Right cardiac atrium (tissue), 5 donors: ENCODE measurements around the gene INSC. TPM values are rescaled to one million over a fixed set of nuclear protein-coding genes. Genes with fewer than 3 reads are reported as not detected.
"Not testable (repeated sequence)": the region's sequence is repeated elsewhere in the genome, so short reads cannot be mapped to it uniquely, and the experiment has no call there.

Experiments
- ATAC-seq, 2 donors: fragments of 200-7000 bp; cut with Tn5 transposase; one replicate each; pipeline versions ENCODE4 v1.8.0 to v1.9.1; 2020; ENCODE audit warnings: moderate library complexity in 2 of 2, mild to moderate bottlenecking in 1 of 2
- DNase-seq, 3 donors: peaks; one replicate each; pipeline ENCODE4 v3.0.0-alpha.2; 2020
- H3K27ac ChIP-seq: one replicate; pipeline ENCODE4 v1.5.1; 2013; ENCODE audit warnings: mild to moderate bottlenecking, low read length, control low read depth, moderate library complexity
- H3K27me3 ChIP-seq: one replicate; pipeline ENCODE4 v1.6.1; 2013; ENCODE audit not compliant: control insufficient read depth, insufficient read depth
- H3K4me1 ChIP-seq: one replicate; pipeline ENCODE4 v1.6.1; 2013; ENCODE audit warnings: low read length; ENCODE audit not compliant: control insufficient read depth, insufficient read depth
- H3K4me3 ChIP-seq: one replicate; pipeline ENCODE4 v1.5.1; 2013; ENCODE audit warnings: low read length, control low read depth
- H3K9me3 ChIP-seq: one replicate; pipeline ENCODE4 v1.6.1; 2013; ENCODE audit warnings: low read length; ENCODE audit not compliant: control insufficient read depth
- WGBS: extraction: QIAGEN DNeasy Blood & Tissue Kit; methylation state at CpG from one replicate; pipeline ENCODE4 v1.1.7; 2013; 5-methylcytosine and 5-hydroxymethylcytosine counted together
- intact Hi-C, 4 donors: fragments of 100-400 bp; cut with DNase I; formaldehyde crosslinking; loops; one replicate each; pipeline versions ENCODE4 v1.11.0 to v1.14.0; 2022 to 2023
- long read RNA-seq, 4 donors: library from polyadenylated mRNA; unstranded; transcript quantifications; one replicate each; pipeline ENCODE4 v2.0.0, GENCODE V29; 2020 to 2021
- polyA plus RNA-seq: library from polyadenylated mRNA; stranded (reverse); fragments of 200-250 nt; gene quantifications from one replicate; pipeline ENCODE4 v1.2.3, GENCODE V29; 2013
- total RNA-seq, 4 donors: library from RNA; stranded (reverse); fragmentation: NEBNext Ultra II Directional; extraction: Animal tissue kit (Norgen Biotek cat#: 25700); gene quantifications; one replicate each; pipeline ENCODE4 v1.2.1, GENCODE V29; 2021
- donor health status: healthy with polysubstance abuse.
- donor health status: DM: no; HTN: yes; CAD: no.
- donor health status: DM: no; HTN: no; CAD: no.
- donor health status: DM: no; HTN: yes; CAD: no; lungs with severe emphysema.
- donor health status: DM: yes; HTN: yes; CAD: no.

The INSC gene
- total RNA-seq (1 to 10 TPM in 2 of 4 donors, under 1 TPM in 2; 0.91 to 1.0 (median 0.99) TPM), polyA plus RNA-seq (0.95 TPM)
- long read RNA-seq, donor 1, partial matches to known transcripts: 0 of 4 reads
- long read RNA-seq, donor 1, other reads (novel, unspliced or antisense): 2 of 4 reads
- long read RNA-seq, donor 2, partial matches to known transcripts: 0 of 1 reads
- long read RNA-seq, donor 2, other reads (novel, unspliced or antisense): 0 of 1 reads
- long read RNA-seq, donor 3, partial matches to known transcripts: 0 of 1 reads
- long read RNA-seq, donor 3, other reads (novel, unspliced or antisense): 1 of 1 reads
- long read RNA-seq, donor 4, partial matches to known transcripts: 0 of 1 reads
- long read RNA-seq, donor 4, other reads (novel, unspliced or antisense): 1 of 1 reads

GRCh38 chr11:15114501-15115475, at the start of gene INSC:
Gene INSC, plus strand, starts transcription at chr11:15114923. Its CDS starts 34,252 bp downstream, at chr11:15149175.
- Histone ChIP-seq H3K4me3 (peak within 1 kb of the TSS; percentile 39), H3K9me3 (no peaks in the 10 kb centered on the region), H3K27me3 (no peaks in the 10 kb centered on the region), H3K4me1 (no peaks in the 10 kb centered on the region), H3K27ac (no peak within 1 kb of the TSS)
- peak; percentile 41 to 67 (median 48) for DNase-seq
- intact Hi-C loops: no loop called here
- 5% methylated on average over 50 of the region's 50 CpGs for WGBS
- peak; percentile 40 to 67 for ATAC-seq

- H3K27ac ChIP-seq, ATAC-seq, H3K4me3 ChIP-seq, H3K4me1 ChIP-seq, H3K27me3 ChIP-seq, DNase-seq, H3K9me3 ChIP-seq: not testable (repeated sequence)
- WGBS: 85% methylated on average over 7 of the region's 7 CpGs
- intact Hi-C loops: loop anchor here in 3 of 4 donors (5.0 to 10.0 kb wide), 3 partner anchors 162 to 532 kb away; no protein-coding TSS in a partner anchor
Observed at GRCh38 chr11:15069751-15070150, 45.0 kb upstream of the INSC start.

- Histone ChIP-seq H3K4me3 (no peak overlapping the region), H3K27me3 (peaks cover 6% of the 10 kb centered on the region), H3K9me3 (no peaks in the 10 kb centered on the region), H3K27ac (no peak overlapping the region), H3K4me1 (no peaks in the 10 kb centered on the region)
- DNase-seq (peak in 1 of 3 donors; percentile 18), ATAC-seq (no peak)
- intact Hi-C loops: loop anchor here in 3 of 4 donors (5.0 to 10.0 kb wide), 3 partner anchors 164 to 534 kb away; no protein-coding TSS in a partner anchor
- 92% methylated on average over 32 of the region's 32 CpGs for WGBS
Observed at GRCh38 chr11:15071556-15072255, 43.0 kb upstream of the INSC start.

- ATAC-seq: no peak
- intact Hi-C loops: loop anchor here in 3 of 4 donors (5.0 to 10.0 kb wide), 3 partner anchors 165 to 535 kb away; no protein-coding TSS in a partner anchor
- H3K9me3 ChIP-seq: no peaks in the 10 kb centered on the region
- no peak overlapping the region for H3K27ac ChIP-seq
- peaks cover 4% of the 10 kb centered on the region for H3K27me3 ChIP-seq
- DNase-seq: peak in 1 of 3 donors; percentile 30
- WGBS: 77% methylated on average over 23 of the region's 23 CpGs
- no peaks in the 10 kb centered on the region for H3K4me1 ChIP-seq
- no peak overlapping the region for H3K4me3 ChIP-seq
Observed at GRCh38 chr11:15072551-15073143, 42.1 kb upstream of the INSC start.

GRCh38 chr11:15073361-15074205, 41.1 kb upstream of the INSC start, which contains the start of gene CALCB:
Gene CALCB, plus strand, starts transcription at chr11:15073593. Its CDS starts 1,126 bp downstream, at chr11:15074719.
- Histone ChIP-seq H3K4me3 (peak within 1 kb of the TSS; percentile 31), H3K4me1 (no peaks in the 10 kb centered on the region), H3K9me3 (no peaks in the 10 kb centered on the region), H3K27ac (no peak within 1 kb of the TSS), H3K27me3 (peaks cover 4% of the 10 kb centered on the region)
- DNase-seq (peak; percentile 37 to 63 (median 46)), ATAC-seq (peak; percentile 52 to 69)
- intact Hi-C loops: loop anchor here in 3 of 4 donors (5.0 to 10.0 kb wide), 3 partner anchors 166 to 536 kb away; no protein-coding TSS in a partner anchor
- 2% methylated on average over 60 of the region's 60 CpGs for whole genome bisulfite sequencing

GRCh38 chr11:15074206-15075161, 40.2 kb upstream of the INSC start:
- Histone ChIP-seq H3K27ac (no peak overlapping the region), H3K4me1 (no peaks in the 10 kb centered on the region), H3K27me3 (peaks cover 4% of the 10 kb centered on the region), H3K4me3 (peak overlapping the region; percentile 31), H3K9me3 (no peaks in the 10 kb centered on the region)
- 4% methylated on average over 33 of the region's 33 CpGs for WGBS
- intact Hi-C loops: loop anchor here in 3 of 4 donors (1.0 to 10.0 kb wide), 4 partner anchors 166 to 537 kb away; no protein-coding TSS in a partner anchor
- peak; percentile 90 to 93 for ATAC-seq
- DNase-seq: peak; percentile 82 to 95 (median 92)

GRCh38 chr11:15075162-15075526, 39.6 kb upstream of the INSC start:
- DNase-seq: no peak
- WGBS: 39% methylated on average over 4 of the region's 4 CpGs

GRCh38 chr11:15091175-15091574, 23.5 kb upstream of the INSC start:
- Histone ChIP-seq H3K4me1 (no peaks in the 10 kb centered on the region), H3K4me3 (no peak overlapping the region), H3K27me3 (no peaks in the 10 kb centered on the region), H3K9me3 (no peaks in the 10 kb centered on the region), H3K27ac (no peak overlapping the region)
- no peak for ATAC-seq
- DNase-seq: no peak
- intact Hi-C loops: loop anchor here in 1 of 4 donors (10.0 kb wide), 1 partner anchor 1524 kb away; no protein-coding TSS in a partner anchor

More at GRCh38 chr11:15075162-15075526, 39.6 kb upstream of the INSC start:
- no peak for ATAC-seq
- Histone ChIP-seq H3K4me1 (no peaks in the 10 kb centered on the region), H3K27me3 (peaks cover 4% of the 10 kb centered on the region), H3K4me3 (no peak overlapping the region), H3K9me3 (no peaks in the 10 kb centered on the region), H3K27ac (no peak overlapping the region)
- intact Hi-C loops: loop anchor here in 2 of 4 donors (1.0 to 10.0 kb wide), 2 partner anchors 167 to 170 kb away; no protein-coding TSS in a partner anchor
